Activated T-cell treated with anti-CD3 and anti-CD28 coated beads, Interleukin-2, amount 50 U/mL, for 72 hours (primary cell): Measurements from ENCODE around the gene CDK5R2. TPM values are rescaled to one million over a fixed set of nuclear protein-coding genes. Genes with fewer than 3 reads are reported as not detected.

ENCODE experiments used
- ATAC-seq, 2 donors: fragments of 150-1000 bp; cut with Tn5 transposase; replicated peaks in 1 of 2; 2 replicates each; pipeline ENCODE4 v1.10.0; 2021; ENCODE audit warnings: moderate library complexity in 2 of 2, mild to moderate bottlenecking in 1 of 2
- DNase-seq, 2 donors: peaks; one replicate each; pipeline ENCODE4 v3.0.0; 2021 to 2022; ENCODE audit warnings: mixed read lengths in 1 of 2
- H3K27ac Mint-ChIP-seq: one replicate; pipeline ENCODE4 v1.8.0; 2022; ENCODE audit warnings: mild to moderate bottlenecking, moderate library complexity, mixed read lengths
- H3K27me3 Mint-ChIP-seq: one replicate; pipeline ENCODE4 v1.8.0; 2022; ENCODE audit warnings: low read depth, mixed read lengths
- H3K36me3 Mint-ChIP-seq, 2 donors: one replicate each; pipeline ENCODE4 v1.8.0; 2022; ENCODE audit warnings: mixed read lengths in 2 of 2, mild to moderate bottlenecking in 1 of 2; ENCODE audit not compliant: insufficient read depth in 2 of 2
- H3K4me1 Mint-ChIP-seq: one replicate; pipeline ENCODE4 v1.8.0; 2022; ENCODE audit warnings: low read depth, mixed read lengths
- H3K4me3 Mint-ChIP-seq, 2 donors: one replicate each; pipeline ENCODE4 v1.8.0; 2022; ENCODE audit warnings: mild to moderate bottlenecking in 2 of 2, mixed read lengths in 2 of 2, moderate library complexity in 2 of 2
- H3K9me3 Mint-ChIP-seq, 2 donors: one replicate each; pipeline ENCODE4 v1.8.0; 2022; ENCODE audit warnings: mixed read lengths in 2 of 2
- total RNA-seq, 2 donors: library from RNA; stranded (reverse); gene quantifications; one replicate each; pipeline ENCODE4 v1.2.3, GENCODE V29; 2022

Gene CDK5R2
- total RNA-seq, 2 donors from 2014 or later: not detected

- Mint-ChIP-seq H3K27ac (no peak overlapping the region), H3K4me1 (peaks cover 18% of the 10 kb centered on the region), H3K27me3 (peaks cover 67% of the 10 kb centered on the region)
Observed at GRCh38 chr2:218996937-218997336, 37.5 kb downstream of the CDK5R2 start.

DNA sequence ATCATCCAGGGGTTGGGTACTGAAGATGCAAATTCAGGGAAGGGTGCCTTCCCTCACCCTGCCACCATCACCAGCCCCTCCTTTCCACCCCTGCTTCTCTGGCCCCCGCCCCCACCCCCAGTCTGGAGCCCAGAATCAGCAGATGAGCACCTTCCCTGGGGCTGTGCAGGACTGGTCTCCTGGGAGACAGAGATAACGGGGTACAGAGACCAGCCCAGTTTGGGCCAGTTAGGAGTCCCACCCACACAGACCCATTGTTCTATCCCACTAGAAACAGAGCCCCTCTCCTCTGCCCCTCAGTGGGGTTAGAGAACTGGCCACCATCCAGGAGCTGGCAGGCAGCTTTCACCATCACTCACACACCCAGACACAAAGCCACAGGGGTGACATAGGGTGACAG lies 38.3 kb downstream of the CDK5R2 start:
- ATAC-seq (no peak), DNase-seq (no peak)
- Mint-ChIP-seq H3K9me3 (no peaks in the 10 kb centered on the region), H3K36me3 (no peaks in the 10 kb centered on the region), H3K4me1 (peaks cover 23% of the 10 kb centered on the region), H3K4me3 (no peak overlapping the region), H3K27ac (no peak overlapping the region), H3K27me3 (peaks cover 68% of the 10 kb centered on the region)

More at GRCh38 chr2:218996937-218997336, 37.5 kb downstream of the CDK5R2 start:
- Mint-ChIP-seq H3K4me3 (no peak overlapping the region), H3K9me3 (no peaks in the 10 kb centered on the region), H3K36me3 (no peaks in the 10 kb centered on the region)
- DNase-seq: no peak
- ATAC-seq: no peak

GRCh38 chr2:218998414-218999002 lies 39.0 kb downstream of the CDK5R2 start:
- Mint-ChIP-seq H3K27ac (no peak overlapping the region), H3K4me1 (peaks cover 29% of the 10 kb centered on the region), H3K4me3 (no peak overlapping the region), H3K27me3 (peaks cover 76% of the 10 kb centered on the region), H3K9me3 (no peaks in the 10 kb centered on the region), H3K36me3 (no peaks in the 10 kb centered on the region)
- ATAC-seq (no peak), DNase-seq (no peak)

- no peak overlapping the region for H3K4me3 Mint-ChIP-seq
- peaks cover 37% of the 10 kb centered on the region for H3K4me1 Mint-ChIP-seq
- no peak for DNase-seq
- no peak for ATAC-seq
- no peak overlapping the region for H3K27ac Mint-ChIP-seq
- no peaks in the 10 kb centered on the region for H3K36me3 Mint-ChIP-seq
- no peaks in the 10 kb centered on the region for H3K9me3 Mint-ChIP-seq
- peaks cover 77% of the 10 kb centered on the region for H3K27me3 Mint-ChIP-seq
Observed at GRCh38 chr2:218999021-218999880, 39.8 kb downstream of the CDK5R2 start.

GRCh38 chr2:218999881-219000568 lies 40.6 kb downstream of the CDK5R2 start:
- Mint-ChIP-seq H3K36me3 (no peaks in the 10 kb centered on the region), H3K9me3 (no peaks in the 10 kb centered on the region), H3K27me3 (peaks cover 77% of the 10 kb centered on the region), H3K4me3 (no peak overlapping the region), H3K27ac (no peak overlapping the region), H3K4me1 (peaks cover 37% of the 10 kb centered on the region)
- no peak for DNase-seq
- no peak for ATAC-seq

DNA sequence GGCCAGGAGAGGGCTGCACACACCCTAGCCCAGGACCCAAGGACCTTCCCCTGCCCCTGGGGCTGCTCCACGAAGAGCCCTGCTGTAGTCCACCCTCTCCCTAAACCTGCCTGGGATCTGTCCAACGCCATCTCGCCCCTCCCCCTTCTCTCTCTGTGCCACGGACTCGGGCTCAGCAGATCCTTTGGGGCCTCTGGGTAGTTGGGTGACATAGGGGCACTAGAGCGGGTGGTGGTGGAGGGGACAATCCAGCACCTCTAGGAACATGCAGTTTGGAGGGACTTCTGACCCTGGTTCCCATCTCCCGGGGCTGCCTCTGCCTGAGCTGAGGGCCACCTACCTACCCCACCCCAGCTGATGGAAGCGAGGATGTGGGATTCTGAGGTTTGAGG lies 41.1 kb downstream of the CDK5R2 start:
- no peak overlapping the region for H3K27ac Mint-ChIP-seq
- no peak overlapping the region for H3K4me3 Mint-ChIP-seq
- H3K4me1 Mint-ChIP-seq: peaks cover 35% of the 10 kb centered on the region
- DNase-seq (no peak), ATAC-seq (no peak)
- peaks cover 77% of the 10 kb centered on the region for H3K27me3 Mint-ChIP-seq
- H3K9me3 Mint-ChIP-seq: no peaks in the 10 kb centered on the region
- H3K36me3 Mint-ChIP-seq: no peaks in the 10 kb centered on the region

DNA sequence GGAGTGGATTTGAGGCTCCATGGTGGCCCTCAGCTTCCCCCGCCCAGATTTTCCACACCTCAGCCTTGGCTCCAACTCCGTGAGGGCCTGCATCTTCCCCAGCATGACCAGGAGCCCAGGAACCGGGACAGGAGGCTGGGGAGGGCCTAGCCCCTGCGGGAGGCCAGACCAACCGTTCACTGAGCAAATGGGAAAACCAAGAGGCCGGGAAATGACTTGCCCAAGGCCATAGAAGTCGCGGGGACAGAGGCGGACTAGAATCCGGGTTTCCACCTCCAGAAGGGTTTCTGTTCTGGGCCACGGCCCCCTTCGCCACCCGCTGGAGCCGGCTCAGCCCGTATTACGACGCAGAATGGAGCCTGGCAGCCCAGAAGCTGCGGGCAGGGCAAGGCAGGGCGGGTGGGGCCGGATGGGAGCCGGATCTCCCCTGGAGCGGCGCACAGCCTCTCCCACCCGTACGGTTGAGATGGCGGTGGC lies 41.7 kb downstream of the CDK5R2 start:
- Mint-ChIP-seq H3K27me3 (peaks cover 74% of the 10 kb centered on the region), H3K4me3 (no peak overlapping the region), H3K36me3 (no peaks in the 10 kb centered on the region), H3K27ac (no peak overlapping the region), H3K9me3 (no peaks in the 10 kb centered on the region), H3K4me1 (peaks cover 29% of the 10 kb centered on the region)
- ATAC-seq (no peak), DNase-seq (no peak)

DNA sequence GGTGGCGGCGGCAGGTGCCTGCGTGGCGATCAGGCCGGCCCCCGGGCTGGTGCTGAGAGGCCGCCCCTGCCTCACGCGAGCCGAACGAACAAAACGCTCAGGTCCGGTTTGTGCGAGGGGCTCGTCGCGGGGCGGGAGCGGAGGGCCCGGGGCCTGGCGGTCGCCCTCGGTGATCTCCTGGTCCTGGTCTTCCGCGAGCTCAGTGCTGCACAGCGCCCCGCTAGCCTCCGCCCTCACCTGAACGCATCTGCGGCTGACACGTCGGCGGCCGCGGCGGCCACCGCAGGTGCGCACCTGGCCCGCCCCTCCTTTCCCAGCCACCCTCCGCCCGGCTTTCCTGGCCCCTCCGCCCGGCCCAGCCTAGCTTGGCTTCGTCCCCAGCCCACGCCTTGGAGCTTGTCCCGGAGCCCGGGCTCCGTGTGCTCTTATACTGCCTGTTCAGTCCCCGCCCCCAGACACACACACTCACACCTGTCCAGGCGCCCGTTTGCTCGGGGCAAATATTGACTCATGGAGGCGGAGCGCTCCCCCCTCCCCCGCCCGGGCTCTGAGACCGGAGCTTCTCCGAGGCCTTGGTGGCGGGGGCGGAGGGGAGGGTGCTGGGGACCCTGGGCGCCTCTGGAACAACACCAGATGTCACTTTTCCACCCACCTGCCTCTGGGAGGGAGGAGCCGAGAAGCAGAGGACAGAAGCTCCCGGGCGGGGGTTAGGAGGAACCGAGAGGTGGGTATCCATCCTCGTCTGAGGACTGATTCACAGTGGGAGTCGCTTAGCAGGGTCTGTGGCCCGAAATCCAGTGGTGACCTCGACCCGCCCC lies 42.3 kb downstream of the CDK5R2 start:
- no peaks in the 10 kb centered on the region for H3K36me3 Mint-ChIP-seq
- H3K4me3 Mint-ChIP-seq: peak overlapping the region; percentile 65 to 83
- DNase-seq (peak; percentile 37 to 42), ATAC-seq (peak; percentile 46 to 52)
- peaks cover 26% of the 10 kb centered on the region for H3K4me1 Mint-ChIP-seq
- no peak overlapping the region for H3K27ac Mint-ChIP-seq
- H3K9me3 Mint-ChIP-seq: no peaks in the 10 kb centered on the region
- peaks cover 72% of the 10 kb centered on the region for H3K27me3 Mint-ChIP-seq

DNA sequence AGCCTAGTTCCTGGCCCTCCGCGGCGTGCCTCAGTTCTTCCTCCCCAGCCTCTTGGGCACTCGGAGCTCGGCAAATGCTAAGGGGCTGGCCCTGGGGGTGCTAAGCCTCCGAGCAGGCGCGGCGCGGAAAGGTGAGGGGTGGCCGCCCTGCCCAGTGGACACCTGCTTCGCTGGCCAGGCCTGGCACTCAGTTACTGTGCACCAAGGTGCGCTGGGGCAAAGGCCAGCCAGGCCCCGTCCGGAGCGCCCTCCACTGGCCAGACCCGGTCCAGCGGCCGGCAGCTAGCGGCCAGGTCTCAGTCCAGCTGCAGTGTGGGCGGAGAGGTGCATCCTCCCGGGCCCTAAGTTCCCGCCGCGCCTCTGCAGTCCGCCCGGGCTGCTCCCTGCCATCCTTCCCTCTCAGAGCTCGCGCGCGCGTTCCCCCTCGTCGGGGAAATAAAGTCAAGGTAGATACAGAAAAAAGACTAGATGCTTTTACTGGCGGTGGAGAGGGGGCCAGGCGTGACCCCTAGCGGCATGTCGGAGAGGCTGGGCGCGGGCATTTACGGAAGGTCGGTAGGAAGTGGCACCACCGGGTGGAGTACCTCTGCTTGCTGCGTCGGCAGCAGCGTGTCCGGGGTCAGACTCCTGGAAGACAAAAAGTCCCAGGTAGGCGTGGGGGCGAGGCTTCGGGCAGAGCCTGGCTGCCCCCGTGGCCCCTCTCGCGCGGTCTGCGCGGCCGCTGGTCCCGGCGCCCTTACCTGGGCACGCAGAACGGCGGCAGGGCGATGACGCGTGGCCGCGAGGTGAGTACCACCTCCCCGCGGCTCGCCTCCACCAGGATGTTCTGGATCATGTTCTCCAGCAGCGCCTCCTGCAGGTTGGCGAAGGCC lies 43.2 kb downstream of the CDK5R2 start:
- H3K27me3 Mint-ChIP-seq: peaks cover 72% of the 10 kb centered on the region
- H3K36me3 Mint-ChIP-seq: no peaks in the 10 kb centered on the region
- no peak overlapping the region for H3K27ac Mint-ChIP-seq
- ATAC-seq: peak; percentile 63 to 64
- H3K9me3 Mint-ChIP-seq: no peaks in the 10 kb centered on the region
- H3K4me1 Mint-ChIP-seq: peaks cover 26% of the 10 kb centered on the region
- H3K4me3 Mint-ChIP-seq: peak overlapping the region; percentile 65 to 83
- DNase-seq: peak; percentile 68

- no peaks in the 10 kb centered on the region for H3K36me3 Mint-ChIP-seq
- DNase-seq: no peak
- ATAC-seq: no peak
- H3K4me1 Mint-ChIP-seq: peaks cover 22% of the 10 kb centered on the region
- peak overlapping the region; percentile 17 to 37 for H3K4me3 Mint-ChIP-seq
- H3K27me3 Mint-ChIP-seq: peaks cover 72% of the 10 kb centered on the region
- H3K9me3 Mint-ChIP-seq: no peaks in the 10 kb centered on the region
- H3K27ac Mint-ChIP-seq: no peak overlapping the region
Observed at GRCh38 chr2:219003267-219003634, 43.8 kb downstream of the CDK5R2 start.

- DNase-seq: no peak
- H3K9me3 Mint-ChIP-seq: no peaks in the 10 kb centered on the region
- H3K27me3 Mint-ChIP-seq: peaks cover 70% of the 10 kb centered on the region
- H3K4me3 Mint-ChIP-seq: peak overlapping the region in 1 of 2 donors; percentile 29
- H3K4me1 Mint-ChIP-seq: peaks cover 19% of the 10 kb centered on the region
- no peak overlapping the region for H3K27ac Mint-ChIP-seq
- no peak for ATAC-seq
- H3K36me3 Mint-ChIP-seq: no peaks in the 10 kb centered on the region
Observed at GRCh38 chr2:219003979-219004378, 44.5 kb downstream of the CDK5R2 start.

DNA sequence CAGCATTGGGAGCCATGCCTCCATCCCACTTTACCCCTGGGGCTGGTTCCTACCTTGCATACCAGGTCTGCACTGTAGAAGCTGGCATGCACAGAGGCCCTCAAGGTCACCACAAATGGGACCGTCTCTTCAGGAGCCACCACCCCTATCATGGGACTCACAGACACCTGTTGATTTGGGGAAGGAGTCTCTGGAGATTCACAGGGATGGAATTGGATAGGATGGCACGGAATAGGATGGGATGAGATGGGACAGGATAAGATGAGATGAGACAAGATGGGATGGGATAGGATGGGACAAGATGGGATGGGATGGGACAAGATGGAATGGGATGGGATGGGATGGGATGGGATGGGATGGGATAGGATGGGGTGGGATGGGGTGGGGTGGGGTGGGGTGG lies 49.8 kb downstream of the CDK5R2 start:
- no peaks in the 10 kb centered on the region for H3K36me3 Mint-ChIP-seq
- peaks cover 54% of the 10 kb centered on the region for H3K27me3 Mint-ChIP-seq
- H3K4me1 Mint-ChIP-seq: peaks cover under 1% of the 10 kb centered on the region
- H3K4me3 Mint-ChIP-seq: no peak overlapping the region
- DNase-seq: no peak
- no peaks in the 10 kb centered on the region for H3K9me3 Mint-ChIP-seq
- ATAC-seq: no peak
- H3K27ac Mint-ChIP-seq: no peak overlapping the region
